D721Med (cell line): ENCODE measurements around the gene BIRC3.

Experiments used
- DNase-seq: peaks from one replicate; pipeline ENCODE4 v3.0.0; 2011; ENCODE audit warnings: low spot score; ENCODE audit not compliant: insufficient read length
- FAIRE-seq: peaks from 2 replicates; lab custom pipeline; 2011; peaks lifted over from hg19 to GRCh38; lab: Jason Lieb, UNC
- CTCF ChIP-seq: IDR thresholded peaks from 2 replicates; pipeline ENCODE4 v1.5.1; 2012; ENCODE audit warnings: mild to moderate bottlenecking, control low read depth; ENCODE audit not compliant: insufficient read depth; ENCODE audit errors: missing control alignments

BIRC3 gene

GRCh38 chr11:102377891-102378290 lies 60.6 kb downstream of the BIRC3 start:
- FAIRE-seq: no peak
- DNase-seq: no peak
- no peak for TF ChIP-seq CTCF

- no peak for TF ChIP-seq CTCF
- FAIRE-seq: no peak
- DNase-seq: no peak
Observed at GRCh38 chr11:102378818-102379217, 61.5 kb downstream of the BIRC3 start.

- TF ChIP-seq CTCF: no peak
- no peak for FAIRE-seq
- no peak for DNase-seq
Observed at GRCh38 chr11:102382384-102382783, 65.1 kb downstream of the BIRC3 start.

GRCh38 chr11:102383839-102384238 lies 66.6 kb downstream of the BIRC3 start:
- FAIRE-seq: no peak
- no peak for TF ChIP-seq CTCF

GRCh38 chr11:102384419-102385079 lies 67.3 kb downstream of the BIRC3 start:
- FAIRE-seq (no peak), DNase-seq (no peak)
- no peak for TF ChIP-seq CTCF

More at GRCh38 chr11:102383839-102384238, 66.6 kb downstream of the BIRC3 start:
- DNase-seq: no peak

GRCh38 chr11:102385085-102386007 lies 68.1 kb downstream of the BIRC3 start:
- no peak for DNase-seq
- TF ChIP-seq CTCF: no peak
- FAIRE-seq: peak; percentile 16
